ENCODE measurements around the gene NFKB1.

NFKB1 gene

GRCh38 chr4:102527695-102528283, 26.6 kb downstream of the NFKB1 start:
- in situ Hi-C loops (cut with MboI; ENCODE audit: low sequenced_read_pairs), result no loop called here

- in situ Hi-C loops (cut with MboI; ENCODE audit: low sequenced_read_pairs), result no loop called here
These were observed 28.8 kb downstream of the NFKB1 start for GRCh38 chr4:102529977-102530376.

- in situ Hi-C loops (cut with MboI; ENCODE audit: low sequenced_read_pairs), result no loop called here
These were observed 29.8 kb downstream of the NFKB1 start for GRCh38 chr4:102530986-102531385.

GRCh38 chr4:102531462-102531861, 30.3 kb downstream of the NFKB1 start:
- in situ Hi-C loops (cut with MboI; ENCODE audit: low sequenced_read_pairs), result no loop called here

GRCh38 chr4:102533348-102533747, 32.2 kb downstream of the NFKB1 start:
- in situ Hi-C loops (cut with MboI; ENCODE audit: low sequenced_read_pairs), result no loop called here

GRCh38 chr4:102533904-102534303, 32.7 kb downstream of the NFKB1 start:
- in situ Hi-C loops (cut with MboI; ENCODE audit: low sequenced_read_pairs), result no loop called here

- in situ Hi-C loops (cut with MboI; ENCODE audit: low sequenced_read_pairs), result no loop called here
These were observed 33.7 kb downstream of the NFKB1 start for GRCh38 chr4:102534845-102535244.

- in situ Hi-C loops (cut with MboI; ENCODE audit: low sequenced_read_pairs), result no loop called here
These were observed 34.4 kb downstream of the NFKB1 start for GRCh38 chr4:102535398-102536082.

- in situ Hi-C loops (cut with MboI; ENCODE audit: low sequenced_read_pairs), result no loop called here
These were observed 35.6 kb downstream of the NFKB1 start for GRCh38 chr4:102536768-102537167.

GRCh38 chr4:102537269-102537668, 36.1 kb downstream of the NFKB1 start:
- in situ Hi-C loops (cut with MboI; ENCODE audit: low sequenced_read_pairs), result no loop called here

- in situ Hi-C loops (cut with MboI; ENCODE audit: low sequenced_read_pairs), result no loop called here
These were observed 40.5 kb downstream of the NFKB1 start for GRCh38 chr4:102541697-102542096.

- in situ Hi-C loops (cut with MboI; ENCODE audit: low sequenced_read_pairs), result no loop called here
These were observed 42.1 kb downstream of the NFKB1 start for GRCh38 chr4:102543030-102543928.

- in situ Hi-C loops (cut with MboI; ENCODE audit: low sequenced_read_pairs), result no loop called here
These were observed 45.5 kb downstream of the NFKB1 start for GRCh38 chr4:102546635-102547034.

- in situ Hi-C loops (cut with MboI; ENCODE audit: low sequenced_read_pairs), result no loop called here
These were observed 46.8 kb downstream of the NFKB1 start for GRCh38 chr4:102547973-102548372.

GRCh38 chr4:102551958-102552565, 50.9 kb downstream of the NFKB1 start:
- in situ Hi-C loops (cut with MboI; ENCODE audit: low sequenced_read_pairs), result no loop called here

GRCh38 chr4:102552781-102553180, 51.6 kb downstream of the NFKB1 start:
- in situ Hi-C loops (cut with MboI; ENCODE audit: low sequenced_read_pairs), result no loop called here

- in situ Hi-C loops (cut with MboI; ENCODE audit: low sequenced_read_pairs), result no loop called here
These were observed 52.8 kb downstream of the NFKB1 start for GRCh38 chr4:102553982-102554381.

GRCh38 chr4:102554482-102554881, 53.3 kb downstream of the NFKB1 start:
- in situ Hi-C loops (cut with MboI; ENCODE audit: low sequenced_read_pairs), result no loop called here

- in situ Hi-C loops (cut with MboI; ENCODE audit: low sequenced_read_pairs), result no loop called here
These were observed 53.8 kb downstream of the NFKB1 start for GRCh38 chr4:102554992-102555391.

GRCh38 chr4:102557636-102558035, 56.5 kb downstream of the NFKB1 start:
- in situ Hi-C loops (cut with MboI; ENCODE audit: low sequenced_read_pairs), result no loop called here

GRCh38 chr4:102560115-102560514, 59.0 kb downstream of the NFKB1 start:
- in situ Hi-C loops (cut with MboI; ENCODE audit: low sequenced_read_pairs), result no loop called here
